ENCODE results near the gene PLCL2. TPM values are rescaled to one million over a fixed set of nuclear protein-coding genes. Genes with fewer than 3 reads are reported as not detected.

Gene PLCL2
- total RNA-seq, 1 donor from 2014 or later, result 26.4 TPM

DNA sequence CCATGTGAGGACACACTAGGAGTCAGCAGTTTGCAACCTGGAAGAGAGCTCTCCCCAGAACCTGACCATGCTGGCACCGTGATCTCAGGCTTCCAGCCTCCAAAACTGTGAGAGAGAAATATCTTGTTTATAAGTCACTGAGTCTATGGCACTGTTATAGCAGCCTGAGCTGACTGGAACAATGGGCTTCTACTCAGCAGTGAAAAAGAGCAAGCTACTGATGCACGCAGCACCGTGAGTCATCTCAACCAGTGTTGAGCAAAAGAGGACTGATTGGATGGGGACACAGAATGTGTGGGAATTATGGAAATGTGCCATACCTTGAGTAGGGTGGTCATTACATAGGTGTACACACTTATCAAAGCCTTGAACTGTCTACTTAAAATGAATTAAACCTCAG, 230.4 kb downstream of the PLCL2 start:
- Mint-ChIP-seq H3K4me3 (no peak overlapping the region), H3K27ac (peak overlapping the region; percentile 33), H3K27me3 (ENCODE audit: insufficient read depth, low read depth) (peaks cover 3% of the 10 kb centered on the region), H3K36me3 (no peaks in the 10 kb centered on the region), H3K4me1 (no peaks in the 10 kb centered on the region), H3K9me3 (peaks cover 5% of the 10 kb centered on the region)
- H3K4me2 ChIP-seq, result no peak overlapping the region
- H3F3A ChIP-seq (ENCODE audit: low read depth), result no peaks in the 10 kb centered on the region
- no peak overlapping the region for H3K4me3 ChIP-seq
- DNase-seq (ENCODE audit: low spot score), result no peak
- H4K20me1 ChIP-seq (ENCODE audit: low read depth), result no peaks in the 10 kb centered on the region
- no peak overlapping the region for H3K27ac ChIP-seq
- peaks cover 5% of the 10 kb centered on the region for H3K4me1 ChIP-seq
- no peaks in the 10 kb centered on the region for H3K79me2 ChIP-seq (ENCODE audit: low read depth)
- no peaks in the 10 kb centered on the region for H3K27me3 ChIP-seq
- TF ChIP-seq EZH2 (IDR thresholded peaks at IDR 0.05) (no peak), EZH2phosphoT487 (IDR thresholded peaks at IDR 0.05) (no peak)
- TF ChIP-seq, protein P1, sequence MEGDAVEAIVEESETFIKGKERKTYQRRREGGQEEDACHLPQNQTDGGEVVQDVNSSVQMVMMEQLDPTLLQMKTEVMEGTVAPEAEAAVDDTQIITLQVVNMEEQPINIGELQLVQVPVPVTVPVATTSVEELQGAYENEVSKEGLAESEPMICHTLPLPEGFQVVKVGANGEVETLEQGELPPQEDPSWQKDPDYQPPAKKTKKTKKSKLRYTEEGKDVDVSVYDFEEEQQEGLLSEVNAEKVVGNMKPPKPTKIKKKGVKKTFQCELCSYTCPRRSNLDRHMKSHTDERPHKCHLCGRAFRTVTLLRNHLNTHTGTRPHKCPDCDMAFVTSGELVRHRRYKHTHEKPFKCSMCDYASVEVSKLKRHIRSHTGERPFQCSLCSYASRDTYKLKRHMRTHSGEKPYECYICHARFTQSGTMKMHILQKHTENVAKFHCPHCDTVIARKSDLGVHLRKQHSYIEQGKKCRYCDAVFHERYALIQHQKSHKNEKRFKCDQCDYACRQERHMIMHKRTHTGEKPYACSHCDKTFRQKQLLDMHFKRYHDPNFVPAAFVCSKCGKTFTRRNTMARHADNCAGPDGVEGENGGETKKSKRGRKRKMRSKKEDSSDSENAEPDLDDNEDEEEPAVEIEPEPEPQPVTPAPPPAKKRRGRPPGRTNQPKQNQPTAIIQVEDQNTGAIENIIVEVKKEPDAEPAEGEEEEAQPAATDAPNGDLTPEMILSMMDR (IDR thresholded peaks at IDR 0.05), result no peak
- no peaks in the 10 kb centered on the region for H3K36me3 ChIP-seq
- no peaks in the 10 kb centered on the region for H3K9me3 ChIP-seq (ENCODE audit: low read depth)
- no peak overlapping the region for H3K9ac ChIP-seq
- no peak overlapping the region for H2AFZ ChIP-seq (replicated peaks)

DNA sequence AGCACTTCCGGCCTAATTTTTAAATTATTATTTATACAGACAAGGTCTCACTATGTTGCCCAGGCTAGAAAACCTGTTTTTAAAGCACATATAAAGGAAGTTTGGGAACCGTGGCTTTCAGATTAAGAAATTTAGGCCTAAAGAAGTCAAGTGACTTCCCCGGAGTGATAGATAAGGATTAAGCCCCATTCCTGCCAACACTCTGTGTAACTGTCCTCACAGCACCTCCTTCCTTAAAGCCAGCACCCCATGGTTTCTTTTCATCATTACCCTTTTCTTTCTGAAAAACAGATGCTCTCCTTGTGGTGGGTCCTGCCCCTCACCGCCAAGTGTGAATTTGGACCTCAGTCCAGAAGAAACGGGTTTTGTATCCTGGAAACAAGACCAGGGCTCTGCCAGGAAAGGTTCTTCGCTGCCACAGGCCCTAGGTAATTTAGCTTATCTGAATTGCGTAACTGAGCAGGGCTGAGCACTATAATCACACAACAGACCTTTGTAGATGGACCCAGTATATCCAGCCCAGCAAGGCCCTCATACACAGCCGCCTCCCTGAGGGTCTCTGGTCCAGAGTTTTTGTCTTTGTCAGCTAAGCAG, 231.3 kb downstream of the PLCL2 start:
- Mint-ChIP-seq H3K4me1 (no peaks in the 10 kb centered on the region), H3K27me3 (ENCODE audit: insufficient read depth, low read depth) (peaks cover 5% of the 10 kb centered on the region), H3K4me3 (no peak overlapping the region), H3K27ac (no peak overlapping the region), H3K9me3 (peaks cover 5% of the 10 kb centered on the region), H3K36me3 (no peaks in the 10 kb centered on the region)
- Histone ChIP-seq H3K9ac (no peak overlapping the region), H3K79me2 (ENCODE audit: low read depth) (no peaks in the 10 kb centered on the region), H3K27me3 (no peaks in the 10 kb centered on the region), H3K4me3 (no peak overlapping the region), H3K4me1 (peaks cover 5% of the 10 kb centered on the region), H2AFZ (replicated peaks) (no peak overlapping the region), H3K27ac (no peak overlapping the region), H3F3A (ENCODE audit: low read depth) (no peaks in the 10 kb centered on the region), H3K9me3 (ENCODE audit: low read depth) (no peaks in the 10 kb centered on the region), H4K20me1 (ENCODE audit: low read depth) (no peaks in the 10 kb centered on the region), H3K36me3 (no peaks in the 10 kb centered on the region), H3K4me2 (peak overlapping the region; percentile 11)
- no peak for DNase-seq (ENCODE audit: low spot score)
- TF ChIP-seq, protein P1 (IDR thresholded peaks at IDR 0.05), result no peak
- TF ChIP-seq EZH2phosphoT487 (IDR thresholded peaks at IDR 0.05), result no peak
- no peak for TF ChIP-seq EZH2 (IDR thresholded peaks at IDR 0.05)

DNA sequence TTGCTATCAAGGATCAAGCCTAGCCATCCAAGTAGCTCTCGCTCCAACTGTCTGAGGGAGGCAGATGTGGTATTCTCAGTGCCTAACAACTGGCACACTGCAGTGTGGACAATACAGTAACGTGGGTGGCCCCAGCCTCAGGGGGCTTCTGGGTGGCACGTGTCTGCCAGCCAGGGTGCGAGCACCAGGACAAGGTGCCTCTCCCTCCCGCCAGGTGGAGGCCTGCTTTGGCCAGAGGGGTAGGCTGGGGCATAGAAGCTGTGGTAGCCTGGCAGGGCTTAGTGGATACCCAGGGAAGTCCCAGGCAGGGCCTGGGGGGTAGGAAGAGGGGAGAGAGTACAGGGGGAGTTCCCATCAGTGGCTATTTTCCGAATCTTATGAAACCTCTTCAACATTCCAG, 234.0 kb downstream of the PLCL2 start:
- Mint-ChIP-seq H3K36me3 (no peaks in the 10 kb centered on the region), H3K27me3 (ENCODE audit: insufficient read depth, low read depth) (peaks cover 5% of the 10 kb centered on the region)
- no peaks in the 10 kb centered on the region for H3K36me3 ChIP-seq

More for the DNA sequence above, 234.0 kb downstream of the PLCL2 start:
- DNase-seq (ENCODE audit: low spot score), result no peak
- Mint-ChIP-seq H3K4me3 (no peak overlapping the region), H3K9me3 (peaks cover 5% of the 10 kb centered on the region), H3K27ac (no peak overlapping the region), H3K4me1 (no peaks in the 10 kb centered on the region)
- Histone ChIP-seq H3F3A (ENCODE audit: low read depth) (no peaks in the 10 kb centered on the region), H3K9me3 (ENCODE audit: low read depth) (no peaks in the 10 kb centered on the region), H3K79me2 (ENCODE audit: low read depth) (no peaks in the 10 kb centered on the region), H3K27ac (no peak overlapping the region), H3K4me1 (peaks cover 5% of the 10 kb centered on the region), H3K27me3 (no peaks in the 10 kb centered on the region), H3K4me3 (no peak overlapping the region), H2AFZ (replicated peaks) (no peak overlapping the region), H4K20me1 (ENCODE audit: low read depth) (no peaks in the 10 kb centered on the region), H3K4me2 (no peak overlapping the region), H3K9ac (no peak overlapping the region)
- no peak for TF ChIP-seq EZH2phosphoT487 (IDR thresholded peaks at IDR 0.05)
- no peak for TF ChIP-seq EZH2 (IDR thresholded peaks at IDR 0.05)
- TF ChIP-seq, protein P1 (IDR thresholded peaks at IDR 0.05), result no peak
